DMS79 (cell line): ENCODE results near the gene REV3L.
"Not testable (repeated sequence)": the region's sequence is repeated elsewhere in the genome, so short reads cannot be mapped to it uniquely, and the experiment has no call there.

ENCODE experiments used
- DNase-seq: peaks from one replicate; lab custom pipeline; 2025; lab: John Stamatoyannopoulos, UW

The REV3L gene

GRCh38 chr6:111258010-111258409 lies 225.0 kb downstream of the REV3L start:
- DNase-seq = no peak

GRCh38 chr6:111256646-111257045 lies 226.4 kb downstream of the REV3L start:
- DNase-seq = no peak

- DNase-seq = not testable (repeated sequence)
Observed at GRCh38 chr6:111255838-111256237, 227.2 kb downstream of the REV3L start.

- no peak for DNase-seq
Observed at GRCh38 chr6:111254779-111255166, 228.2 kb downstream of the REV3L start.

- DNase-seq = no peak
Observed at GRCh38 chr6:111254004-111254778, 228.8 kb downstream of the REV3L start.

GRCh38 chr6:111252726-111253125 lies 230.3 kb downstream of the REV3L start:
- DNase-seq = no peak

GRCh38 chr6:111250791-111251354 lies 232.1 kb downstream of the REV3L start:
- DNase-seq = no peak
